Coronary artery (tissue), 2 donors: ENCODE results near the gene DPYD.

ENCODE experiments used
- DNase-seq: peaks from one replicate; pipeline ENCODE4 v3.0.0-alpha.2; 2017; ENCODE audit warnings: low spot score
- H3K27ac ChIP-seq, 2 donors: fragments of 200-600 bp; sonication (generic); one replicate each; pipeline ENCODE4 v1.5.1; 2016 to 2019
- H3K4me3 ChIP-seq: fragments of 200-600 bp; sonication (generic); 2 replicates; pipeline ENCODE4 v1.5.1; 2016; ENCODE audit warnings: mild to moderate bottlenecking, moderate library complexity
- CTCF ChIP-seq: fragments of 200-600 bp; sonication (generic); IDR thresholded peaks from one replicate; pipeline ENCODE4 v1.5.1; 2019; ENCODE audit warnings: antibody characterized with exemption

The DPYD gene

GRCh38 chr1:97119260-97120158 lies 801.3 kb downstream of the DPYD start:
- DNase-seq: no peak
- no peak overlapping the region for H3K27ac ChIP-seq
- no peak overlapping the region for H3K4me3 ChIP-seq
- no peak for TF ChIP-seq CTCF

GRCh38 chr1:97114842-97115241 lies 806.0 kb downstream of the DPYD start:
- no peak overlapping the region for H3K27ac ChIP-seq
- no peak for DNase-seq
- no peak overlapping the region for H3K4me3 ChIP-seq
- no peak for TF ChIP-seq CTCF

- no peak for TF ChIP-seq CTCF
- DNase-seq: no peak
- Histone ChIP-seq H3K27ac (no peak overlapping the region), H3K4me3 (no peak overlapping the region)
Observed at GRCh38 chr1:97112442-97112841, 808.4 kb downstream of the DPYD start.

- no peak overlapping the region for H3K4me3 ChIP-seq
- DNase-seq: no peak
- TF ChIP-seq CTCF: no peak
- no peak overlapping the region for H3K27ac ChIP-seq
Observed at GRCh38 chr1:97108179-97108578, 812.7 kb downstream of the DPYD start.

- no peak for DNase-seq
- no peak overlapping the region for H3K4me3 ChIP-seq
- no peak overlapping the region for H3K27ac ChIP-seq
- no peak for TF ChIP-seq CTCF
Observed at GRCh38 chr1:97105531-97105930, 815.3 kb downstream of the DPYD start.

GRCh38 chr1:97101509-97101908 lies 819.3 kb downstream of the DPYD start:
- TF ChIP-seq CTCF: no peak
- H3K27ac ChIP-seq: no peak overlapping the region
- no peak overlapping the region for H3K4me3 ChIP-seq
- no peak for DNase-seq

- no peak for TF ChIP-seq CTCF
- H3K27ac ChIP-seq: no peak overlapping the region
- no peak for DNase-seq
Observed at GRCh38 chr1:97097404-97097925, 823.4 kb downstream of the DPYD start.

More at GRCh38 chr1:97097404-97097925, 823.4 kb downstream of the DPYD start:
- H3K4me3 ChIP-seq: no peak overlapping the region
